GM12878 (cell line): ENCODE results near the gene CCNL2. TPM values are rescaled to one million over a fixed set of nuclear protein-coding genes. Genes with fewer than 3 reads are reported as not detected.

ENCODE experiments used
- ATAC-seq: fragments of 200-7000 bp; cut with Tn5 transposase; 3 replicates; pipeline ENCODE4 v1.9.1; 2020; ENCODE audit warnings: mild to moderate bottlenecking, moderate library complexity
- BruUV-seq: library from RNA; stranded (reverse); fragments of 400-500 nt; replicated peaks from 2 replicates; lab custom pipeline; 2021; lab: Mats Ljungman, UMichigan
- CTCF ChIA-PET: fragments of 300-600 bp; sonication (Branson Sonifier 250); formaldehyde crosslinking; extraction: SDS; loops from one replicate; lab custom pipeline; 2021; ENCODE audit warnings: inconsistent platforms; lab: Yijun Ruan, JAX
- POLR2A ChIA-PET: fragments of 350-600 bp; formaldehyde crosslinking; extraction: SDS; loops from one replicate; lab custom pipeline; 2021; ENCODE audit warnings: inconsistent platforms; lab: Charles Lee
- RAD21 ChIA-PET: fragments of 300-600 bp; sonication (Branson Sonifier 250); formaldehyde crosslinking; loops from one replicate; lab custom pipeline; 2023; ENCODE audit warnings: antibody characterized with exemption; ENCODE audit not compliant: unreplicated experiment; lab: Charles Lee
- SMC1A ChIA-PET: fragments of 300-600 bp; sonication (Branson Sonifier 250); formaldehyde crosslinking; loops from one replicate; lab custom pipeline; 2023; ENCODE audit not compliant: unreplicated experiment, uncharacterized antibody; lab: Charles Lee
- DNase-seq: peaks from one replicate; pipeline ENCODE4 v3.0.0-alpha.2; 2011; ENCODE audit warnings: low read depth, low spot score
- FAIRE-seq: peaks from 3 replicates; lab custom pipeline; 2011; peaks lifted over from hg19 to GRCh38; lab: Jason Lieb, UNC
- H2AFZ ChIP-seq: 2 replicates; pipeline ENCODE4 v1.6.0; 2011; ENCODE audit warnings: low read depth, low read length, control low read depth; ENCODE audit not compliant: control insufficient read depth
- H3K27ac ChIP-seq: 2 replicates; pipeline ENCODE4 v1.5.1; 2011; ENCODE audit warnings: control low read depth; ENCODE audit not compliant: control insufficient read depth, insufficient read depth
- H3K27me3 ChIP-seq, 2 experiments: replicated peaks in 1 of 2; 2 replicates each; pipeline versions ENCODE4 v1.6.0 to v1.6.1; 2011; ENCODE audit warnings: low read length in 1 of 2; ENCODE audit not compliant: control insufficient read depth in 2 of 2, insufficient read depth in 2 of 2
- H3K36me3 ChIP-seq, 2 experiments: 2 replicates each; pipeline ENCODE4 v1.5.1; 2011; ENCODE audit warnings: low read length in 1 of 2; ENCODE audit not compliant: control insufficient read depth in 2 of 2, insufficient read depth in 2 of 2
- H3K4me1 ChIP-seq: 2 replicates; pipeline ENCODE4 v1.6.1; 2011; ENCODE audit warnings: mild to moderate bottlenecking, low read length, moderate library complexity, mixed read lengths; ENCODE audit not compliant: control insufficient read depth, insufficient read depth
- H3K4me2 ChIP-seq: 2 replicates; pipeline ENCODE4 v1.6.0; 2011; ENCODE audit warnings: control low read depth; ENCODE audit not compliant: control insufficient read depth, insufficient read depth
- H3K4me3 ChIP-seq: fragments of 200-600 bp; sonication (generic); 2 replicates; pipeline ENCODE4 v1.5.1; 2016
- H3K79me2 ChIP-seq: 2 replicates; pipeline ENCODE4 v1.6.0; 2011; ENCODE audit warnings: low read length; ENCODE audit not compliant: control insufficient read depth, insufficient read depth
- H3K9ac ChIP-seq: 2 replicates; pipeline ENCODE4 v1.8.0; 2011; ENCODE audit warnings: low read length, control low read depth, mixed read lengths; ENCODE audit not compliant: control insufficient read depth, insufficient read depth
- H3K9me3 ChIP-seq: replicated peaks from 3 replicates; pipeline ENCODE4 v1.5.1; 2011; ENCODE audit warnings: mild to moderate bottlenecking, low read length; ENCODE audit not compliant: control insufficient read depth, insufficient read depth
- H4K20me1 ChIP-seq: 2 replicates; pipeline ENCODE4 v1.6.0; 2011; ENCODE audit not compliant: control insufficient read depth, insufficient read depth
- E2F8 ChIP-seq: fragments of 450-650 bp; IDR thresholded peaks from 2 replicates; pipeline ENCODE4 v1.6.1; 2018; ENCODE audit warnings: mild to moderate bottlenecking, low read depth, moderate library complexity; ENCODE audit not compliant: partially characterized antibody
- E4F1 ChIP-seq: fragments of 450-650 bp; IDR thresholded peaks from 2 replicates; pipeline ENCODE4 v1.6.1; 2018; ENCODE audit warnings: borderline replicate concordance, mild to moderate bottlenecking; ENCODE audit not compliant: partially characterized antibody
- EGR1 ChIP-seq, 2 experiments: IDR thresholded peaks; 1 replicate in 1 of 2; 2 replicates in 1 of 2; pipeline ENCODE4 v1.6.1; 2011 to 2012; ENCODE audit warnings: low read depth in 2 of 2, low read length in 2 of 2, borderline replicate concordance in 1 of 2, mild to moderate bottlenecking in 1 of 2, moderate library complexity in 1 of 2
- ESRRA ChIP-seq: IDR thresholded peaks from 2 replicates; pipeline ENCODE4 v1.6.1; 2012; ENCODE audit warnings: mild to moderate bottlenecking, low read length, improper control_type of control experiment
- EZH2 ChIP-seq: IDR thresholded peaks from 2 replicates; pipeline ENCODE4 v1.6.1; 2012; ENCODE audit warnings: low read depth, mild to moderate bottlenecking, control low read depth, inconsistent platforms, low read length, borderline replicate concordance; ENCODE audit not compliant: control insufficient read depth
- IRF4 ChIP-seq: IDR thresholded peaks from 2 replicates; pipeline ENCODE4 v1.6.1; 2011; ENCODE audit warnings: low read depth, low read length
- LARP7 ChIP-seq: fragments of 450-650 bp; IDR thresholded peaks from 2 replicates; pipeline ENCODE4 v1.6.1; 2017; ENCODE audit warnings: mild to moderate bottlenecking
- MYC ChIP-seq: IDR thresholded peaks from 2 replicates; pipeline ENCODE4 v1.6.1; 2011; ENCODE audit warnings: mild to moderate bottlenecking, low read length, moderate library complexity, inconsistent platforms; ENCODE audit not compliant: insufficient read depth, insufficient replicate concordance, insufficient read length, severe bottlenecking
- PML ChIP-seq: IDR thresholded peaks from 2 replicates; pipeline ENCODE4 v1.6.1; 2012; ENCODE audit warnings: low read length, inconsistent platforms
- SREBF2 ChIP-seq: IDR thresholded peaks from 2 replicates; pipeline ENCODE4 v1.6.1; 2012; ENCODE audit warnings: mild to moderate bottlenecking, low read length
- STAT1 ChIP-seq: fragments of 450-650 bp; conservative IDR thresholded peaks from 2 replicates; pipeline ENCODE4 v1.6.1; 2014; ENCODE audit warnings: antibody characterized with exemption, mild to moderate bottlenecking
- WRNIP1 ChIP-seq: IDR thresholded peaks from 2 replicates; pipeline ENCODE4 v1.6.1; 2011; ENCODE audit warnings: low read depth, low read length, improper control_type of control experiment, borderline replicate concordance
- ZBTB4 ChIP-seq: fragments of 450-650 bp; formaldehyde crosslinking; IDR thresholded peaks from 2 replicates; pipeline ENCODE4 v1.4.0; 2022; ENCODE audit warnings: mild to moderate bottlenecking, moderate library complexity
- WGBS: methylation state at CpG from one replicate; pipeline ENCODE4 v1.1.6; 2016; ENCODE audit warnings: low lambda C conversion rate; ENCODE audit not compliant: insufficient replicate concordance, insufficient coverage; ENCODE audit errors: missing lambda C conversion rate; 5-methylcytosine and 5-hydroxymethylcytosine counted together
- in situ Hi-C: fragments of 300-500 bp; cut with MboI; formaldehyde crosslinking; loops from 9 replicates; pipeline ENCODE4 v1.14.3; 2018; ENCODE audit warnings: mixed read lengths
- intact Hi-C: fragments of 100-400 bp; cut with micrococcal nuclease; formaldehyde crosslinking; loops from one replicate; pipeline ENCODE4 v1.14.2; 2022; ENCODE audit not compliant: unreplicated experiment
- polyA plus RNA-seq, 11 experiments: library from polyadenylated mRNA; depleted of rRNA in 4 of 11; unstranded in 6 of 11; stranded (reverse) in 5 of 11; fragments of >200 nt; fragmentation: Nextera tagmentation in 4 of 11; fragmentation: Illumina TruSeq in 1 of 11; extraction: Ambion mirVana in 4 of 11; extraction: Trizol in 1 of 11; gene quantifications; 1 replicate in 1 of 11; 2 replicates in 10 of 11; pipeline versions ENCODE4 v1.2.1 to v1.2.3, GENCODE V29; 2011 to 2016; ENCODE audit warnings: inconsistent platforms in 2 of 11, missing spikeins in 2 of 11, low read depth in 1 of 11
- total RNA-seq, 4 experiments: library from RNA; depleted of rRNA in 3 of 4; stranded (reverse); fragments of >200 nt in 3 of 4; fragmentation: Illumina TruSeq in 1 of 4; extraction: Trizol in 1 of 4; gene quantifications; 2 replicates each; pipeline versions ENCODE4 v1.2.1 to v1.2.3, GENCODE V29; 2013 to 2021

The CCNL2 gene
- total and polyA plus RNA-seq, 10 of the 15 experiments (the other 5 are each of a cell fraction or from before 2014, with no cell fraction given), result 2.1 to 143 (median 101) TPM

GRCh38 chr1:1415751-1416150 lies 16.6 kb upstream of the CCNL2 start:
- Histone ChIP-seq H3K79me2 (no peaks in the 10 kb centered on the region), H3K4me2 (no peak overlapping the region), H3K27me3 (no peaks in the 10 kb centered on the region), H2AFZ (no peak overlapping the region), H3K4me3 (no peak overlapping the region), H4K20me1 (no peaks in the 10 kb centered on the region), H3K36me3 (no peaks in the 10 kb centered on the region), H3K9ac (no peak overlapping the region), H3K27ac (no peak overlapping the region), H3K9me3 (peaks cover 12% of the 10 kb centered on the region), H3K4me1 (peaks cover 30% of the 10 kb centered on the region)
- BruUV-seq, result no TSS peak
- TF ChIP-seq E2F8 (no peak), IRF4 (no peak), PML (no peak), SREBF2 (no peak), WRNIP1 (no peak), MYC (no peak), E4F1 (no peak), EZH2 (no peak), ESRRA (no peak), STAT1 (no peak), ZBTB4 (CRISPR knock-in tag) (no peak), LARP7 (no peak), EGR1 (IDR thresholded peaks at IDR 0.05; ENCODE audit: borderline replicate concordance in 1 of 2, low read depth in 2 of 2, low read length in 2 of 2) (no peak)
- ChIA-PET RAD21 (no interaction called here), SMC1A (interaction anchor here (1.5 to 1.7 kb wide), 2 partner anchors 8 to 23 kb away, joined by 4 to 5 read pairs; no protein-coding TSS in a partner anchor), POLR2A (interaction anchor here (0.5 to 3.4 kb wide), 5 partner anchors 15 to 1166 kb away, joined by 3 to 10 read pairs (median 5); partner anchors contain the start of gene CCNL2), CTCF (interaction anchor here (0.9 to 3.2 kb wide), 3 partner anchors 15 to 27 kb away, joined by 3 to 16 read pairs (median 3); no protein-coding TSS in a partner anchor)
- ATAC-seq, result no peak
- no peak for DNase-seq
- 81% methylated on average over 13 of the region's 13 CpGs for WGBS
- intact Hi-C loops, result no loop called here
- in situ Hi-C loops, result no loop called here
- FAIRE-seq, result no peak
